GM21619 (cell line): ENCODE data around the gene SLC7A4.
"Not testable (repeated sequence)": the region's sequence is repeated elsewhere in the genome, so short reads cannot be mapped to it uniquely, and the experiment has no call there.

Source experiments
- ATAC-seq: cut with Tn5 transposase; IDR thresholded peaks from one replicate; pipeline ENCODE4 v1.9.1; 2021; ENCODE audit not compliant: unreplicated experiment

SLC7A4 gene, protein sequence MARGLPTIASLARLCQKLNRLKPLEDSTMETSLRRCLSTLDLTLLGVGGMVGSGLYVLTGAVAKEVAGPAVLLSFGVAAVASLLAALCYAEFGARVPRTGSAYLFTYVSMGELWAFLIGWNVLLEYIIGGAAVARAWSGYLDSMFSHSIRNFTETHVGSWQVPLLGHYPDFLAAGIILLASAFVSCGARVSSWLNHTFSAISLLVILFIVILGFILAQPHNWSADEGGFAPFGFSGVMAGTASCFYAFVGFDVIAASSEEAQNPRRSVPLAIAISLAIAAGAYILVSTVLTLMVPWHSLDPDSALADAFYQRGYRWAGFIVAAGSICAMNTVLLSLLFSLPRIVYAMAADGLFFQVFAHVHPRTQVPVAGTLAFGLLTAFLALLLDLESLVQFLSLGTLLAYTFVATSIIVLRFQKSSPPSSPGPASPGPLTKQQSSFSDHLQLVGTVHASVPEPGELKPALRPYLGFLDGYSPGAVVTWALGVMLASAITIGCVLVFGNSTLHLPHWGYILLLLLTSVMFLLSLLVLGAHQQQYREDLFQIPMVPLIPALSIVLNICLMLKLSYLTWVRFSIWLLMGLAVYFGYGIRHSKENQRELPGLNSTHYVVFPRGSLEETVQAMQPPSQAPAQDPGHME

DNA sequence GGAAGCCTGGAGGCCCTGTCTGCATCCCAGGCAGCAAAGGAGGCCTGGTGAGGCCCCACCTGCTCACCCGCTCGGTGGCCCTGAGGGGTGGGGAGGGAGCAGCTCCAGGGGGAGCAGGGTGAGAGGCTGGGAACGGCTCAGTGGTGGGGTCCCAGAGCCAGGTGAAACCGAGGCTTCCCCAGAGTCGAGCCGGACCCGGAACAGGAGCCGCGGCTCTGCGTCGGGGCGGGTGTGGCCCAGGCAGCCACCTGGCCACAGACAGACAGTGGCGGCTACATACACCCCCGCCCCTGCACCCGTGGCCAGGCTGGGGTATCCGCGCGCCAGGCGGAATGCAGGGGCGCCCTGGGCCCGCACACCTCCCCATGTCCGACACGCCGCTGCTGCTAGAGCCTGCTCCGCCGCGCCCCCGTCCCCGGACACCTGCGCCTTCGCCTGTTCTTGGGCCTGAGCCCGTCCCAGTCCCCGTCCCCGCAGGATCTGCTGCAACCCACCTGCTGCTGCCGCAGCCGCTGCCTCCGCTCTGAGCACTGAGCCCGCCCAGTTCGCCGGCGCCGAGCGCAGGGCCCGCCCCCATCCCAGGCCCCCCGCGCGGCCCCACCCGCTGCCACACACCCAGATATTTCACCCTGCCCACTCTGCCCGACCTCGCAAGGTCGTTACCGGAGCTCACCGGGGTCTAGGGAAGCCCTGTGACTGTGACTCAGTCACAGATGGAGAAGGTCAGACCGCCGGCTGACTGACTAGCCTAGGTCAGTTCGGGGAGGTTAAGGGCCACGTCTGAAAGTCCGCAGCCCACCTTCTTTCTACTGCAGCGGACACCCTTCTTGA, at the start of gene SLC7A4:
Gene SLC7A4, minus strand, starts transcription at position 525 of the 831 bp plus-strand sequence. CDS start 749 bp downstream, outside the sequence.
- ATAC-seq, result no peak

DNA sequence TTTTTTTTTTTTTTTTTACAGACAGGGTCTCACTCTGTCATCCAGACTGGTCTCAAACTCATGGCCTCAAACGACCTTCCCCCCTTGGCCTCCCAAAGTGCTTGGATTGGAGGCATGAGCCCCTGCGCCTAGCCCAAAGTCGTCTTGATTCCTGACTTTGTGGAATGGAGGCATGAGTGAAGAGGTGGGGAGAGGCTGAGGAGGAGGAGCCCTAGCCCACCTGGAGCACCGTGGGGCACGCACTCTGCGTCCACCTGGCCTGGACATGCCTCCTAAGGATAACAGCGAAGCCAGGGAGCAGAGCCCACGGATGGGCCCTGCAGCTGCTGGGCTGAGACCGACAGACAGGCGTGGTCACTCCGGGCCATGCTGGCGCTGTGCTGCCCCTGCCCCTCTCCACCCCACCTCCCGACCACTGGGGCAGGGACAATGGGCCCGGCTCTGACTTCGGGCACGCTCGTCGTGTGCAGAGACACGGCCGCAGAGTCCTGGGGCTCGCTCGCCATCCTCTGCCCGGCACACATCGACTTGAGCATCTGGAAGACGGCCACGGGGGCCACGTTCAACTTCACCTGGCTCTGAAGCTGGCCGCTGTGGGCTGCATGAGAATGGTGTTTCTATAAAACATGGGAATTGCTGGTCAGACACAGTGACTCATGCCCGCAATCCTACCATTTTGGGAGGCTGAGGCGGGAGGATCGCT, 48.2 kb upstream of the SLC7A4 start:
- ATAC-seq, result no peak

DNA sequence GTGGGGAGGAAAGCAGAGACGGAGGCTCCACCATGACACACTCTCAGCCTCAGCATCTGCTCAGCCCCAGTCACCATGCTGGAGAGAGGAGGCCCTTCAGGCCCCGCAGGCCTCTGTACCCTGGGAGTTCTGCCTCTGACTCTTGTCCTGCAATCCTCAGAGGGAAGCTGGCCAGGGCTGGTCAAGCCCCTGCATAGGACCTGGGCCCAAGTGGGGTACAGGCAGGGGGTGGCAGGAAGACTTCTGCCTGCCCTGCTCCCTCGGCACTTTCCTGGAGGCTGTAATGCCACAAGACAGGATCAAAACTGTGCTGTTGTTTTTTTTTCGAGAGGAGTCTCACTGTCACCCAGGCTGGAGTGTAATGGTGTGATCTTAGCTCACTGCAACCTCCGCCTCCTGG, 47.1 kb upstream of the SLC7A4 start:
- no peak for ATAC-seq

DNA sequence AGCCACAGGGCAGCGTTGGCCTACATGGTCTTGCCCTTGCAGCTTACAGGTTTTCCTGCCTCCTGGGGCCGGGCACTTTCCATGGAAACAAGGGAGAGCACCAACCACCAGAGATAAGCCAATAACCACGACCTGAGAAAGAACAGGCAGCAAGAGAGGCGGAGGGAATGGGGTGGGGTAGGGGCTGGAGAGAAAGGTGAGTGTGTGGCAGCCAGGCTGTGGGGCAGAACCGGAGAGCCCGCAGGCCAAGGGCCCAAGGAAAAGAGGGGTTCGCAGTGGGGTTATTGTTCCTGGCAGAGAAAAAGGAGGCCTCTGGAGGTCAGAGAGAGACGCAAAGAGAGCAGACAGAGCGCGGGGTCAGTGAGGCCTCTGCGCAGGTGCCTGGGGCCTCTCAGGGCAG, 46.6 kb upstream of the SLC7A4 start:
- no peak for ATAC-seq

DNA sequence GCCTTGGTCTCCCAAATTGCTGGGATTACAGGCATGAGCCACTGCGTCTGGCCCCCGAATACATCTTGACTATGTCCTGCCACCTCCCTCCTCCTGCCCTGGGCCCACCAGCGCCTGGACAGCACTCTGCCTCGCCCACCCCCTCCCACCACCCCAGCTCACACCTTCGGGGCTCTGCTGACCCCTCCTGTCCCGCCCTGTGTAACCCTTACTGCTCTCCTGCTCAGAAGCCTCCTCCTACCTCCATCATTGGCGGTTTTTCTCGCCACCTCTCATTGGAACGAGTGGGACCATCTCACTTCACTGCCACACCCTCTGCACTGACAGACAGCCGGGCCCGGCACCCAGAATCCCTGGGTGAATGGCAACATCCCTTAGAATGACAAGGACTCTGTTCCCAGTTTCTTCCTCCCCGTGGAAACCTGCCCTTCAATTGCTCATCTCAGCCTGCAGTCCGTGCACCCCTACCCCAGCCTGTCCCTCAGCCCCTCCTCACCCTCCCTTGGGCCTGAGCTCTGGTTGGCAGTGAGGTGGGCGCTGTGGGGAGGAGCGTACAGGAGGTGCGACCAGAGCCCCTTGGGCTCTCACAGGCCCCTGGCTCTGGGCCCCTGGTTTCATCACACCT, 45.6 kb upstream of the SLC7A4 start:
- ATAC-seq, result no peak

DNA sequence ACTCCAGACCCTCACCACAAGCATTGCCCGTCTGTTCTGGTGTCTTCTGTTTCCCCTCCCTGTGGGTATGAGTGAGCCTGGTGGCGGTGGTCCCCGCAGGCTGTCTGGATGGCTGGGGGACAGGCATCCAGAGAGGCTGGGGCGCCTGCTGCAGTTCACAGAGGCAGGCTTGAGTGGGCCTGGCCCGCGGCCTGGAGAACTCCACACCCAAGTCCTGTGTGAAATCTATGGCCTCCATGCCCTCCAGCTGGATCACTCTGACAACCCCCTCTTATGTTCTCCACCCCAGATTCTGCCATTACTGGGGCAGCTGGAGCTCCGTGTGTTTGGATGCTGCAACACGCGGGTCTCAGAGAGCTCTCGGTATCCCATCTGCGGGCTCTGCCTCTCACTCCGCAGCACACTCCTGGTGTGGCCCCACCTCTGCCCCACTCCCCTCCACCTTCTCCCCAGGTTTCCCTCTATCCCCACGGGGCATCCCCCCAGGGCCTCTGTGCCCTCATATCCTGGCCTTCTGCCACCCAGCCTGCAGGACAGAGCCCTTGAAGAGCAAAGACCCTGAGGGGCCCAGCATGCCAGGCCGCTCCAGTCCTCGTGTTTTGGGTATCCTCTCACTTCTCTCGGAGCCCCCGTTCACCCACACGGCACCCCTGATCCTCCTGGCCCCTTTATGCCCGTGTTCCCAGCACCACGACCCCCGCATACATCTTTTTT, 44.7 kb upstream of the SLC7A4 start:
- no peak for ATAC-seq

DNA sequence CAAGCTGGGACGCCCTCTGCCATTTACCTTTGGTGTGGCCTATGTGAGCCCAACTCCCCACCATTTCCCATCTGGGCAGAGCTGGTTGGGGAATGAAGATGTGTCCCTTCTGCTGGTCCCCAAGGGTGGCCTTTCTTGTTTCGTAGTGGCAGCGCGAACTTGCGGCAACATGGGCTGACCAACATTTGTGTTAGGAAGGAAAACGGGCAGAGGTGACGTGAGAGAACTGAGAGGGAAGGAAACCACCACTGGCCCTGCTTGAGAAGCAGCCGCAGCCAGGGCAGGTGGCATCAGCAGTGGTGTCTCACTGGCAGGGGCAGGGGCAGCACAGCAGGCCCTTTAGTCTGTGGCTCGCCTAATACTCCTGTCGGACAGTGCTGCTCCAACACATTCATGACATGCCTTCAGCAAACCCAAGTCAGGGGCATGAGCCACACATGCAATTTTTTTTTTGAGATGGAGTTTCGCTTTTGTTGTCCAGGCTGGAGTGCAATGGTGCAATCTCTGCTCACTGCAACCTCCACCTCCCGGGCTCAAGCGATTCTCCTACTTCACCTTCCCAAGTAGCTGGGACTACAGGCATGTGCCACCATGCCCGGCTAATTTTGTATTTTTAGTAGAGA, 43.3 kb upstream of the SLC7A4 start:
- ATAC-seq, result no peak

DNA sequence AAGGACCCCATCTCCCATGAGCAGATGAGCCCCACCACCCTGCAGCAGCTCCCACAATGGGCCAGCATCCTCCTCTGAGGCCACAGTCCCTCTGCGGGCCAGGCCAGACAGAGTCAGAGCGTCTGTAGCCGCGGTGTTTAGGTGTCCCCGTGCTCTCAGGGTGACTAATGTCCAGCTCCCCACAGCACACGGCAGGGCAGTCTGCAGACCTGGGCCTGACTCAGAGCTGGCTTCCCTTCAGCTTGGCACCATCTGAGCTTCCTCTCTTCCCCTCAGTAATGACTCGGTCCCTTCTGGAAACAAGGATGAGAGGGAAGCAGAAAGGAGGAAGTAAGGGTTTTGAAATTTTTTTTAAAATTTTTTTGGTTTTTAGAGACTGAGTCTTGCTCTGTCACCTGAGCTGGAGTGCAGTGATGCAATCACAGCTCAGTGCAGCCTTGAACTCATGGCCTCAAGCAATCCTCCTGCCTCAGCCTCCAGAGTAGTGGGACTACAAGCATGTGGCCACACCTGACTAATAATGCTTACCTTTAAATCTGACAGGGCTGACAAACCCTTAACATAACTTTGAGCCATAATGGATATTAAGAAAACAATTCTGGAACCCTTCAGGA, 41.8 kb upstream of the SLC7A4 start:
- no peak for ATAC-seq

DNA sequence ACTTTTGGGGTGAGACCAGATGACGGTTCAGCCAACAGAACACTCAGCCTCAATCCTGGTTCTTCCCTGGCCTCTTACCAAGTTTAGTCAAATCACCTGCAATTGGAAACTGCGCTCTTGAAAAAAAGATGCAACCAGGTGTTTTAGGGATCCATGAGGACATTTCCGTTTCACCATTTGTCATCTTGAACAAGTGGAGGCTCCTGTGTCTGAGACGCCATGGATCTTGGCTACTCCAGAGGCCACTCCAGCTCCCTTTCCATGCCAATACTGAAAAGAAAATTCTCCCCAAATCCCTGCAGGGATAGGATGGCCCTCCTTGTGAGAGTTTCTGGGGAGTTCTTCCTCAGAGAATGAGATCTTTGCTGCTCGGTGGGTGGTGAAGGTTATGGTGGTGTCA, 41.1 kb upstream of the SLC7A4 start:
- ATAC-seq, result no peak

DNA sequence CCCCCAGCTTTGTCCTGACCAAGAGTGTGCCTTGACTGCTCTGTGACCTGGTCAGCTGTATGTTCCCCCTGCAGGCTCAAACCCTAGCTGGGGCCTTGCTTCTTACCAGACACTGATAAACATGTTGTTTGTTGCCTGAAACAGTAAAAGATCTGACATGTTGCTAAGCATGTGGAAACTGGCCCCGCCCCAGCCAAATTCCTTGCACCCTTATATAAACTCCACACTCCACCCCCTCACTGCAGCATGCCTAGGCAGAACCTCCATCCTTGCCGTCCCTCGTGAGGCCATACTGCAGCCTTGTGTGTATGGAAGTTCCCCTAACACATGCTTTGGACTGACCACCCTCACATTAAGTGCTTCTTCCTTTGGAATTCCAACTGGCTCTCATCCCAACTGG, 40.7 kb upstream of the SLC7A4 start:
- ATAC-seq, result no peak

DNA sequence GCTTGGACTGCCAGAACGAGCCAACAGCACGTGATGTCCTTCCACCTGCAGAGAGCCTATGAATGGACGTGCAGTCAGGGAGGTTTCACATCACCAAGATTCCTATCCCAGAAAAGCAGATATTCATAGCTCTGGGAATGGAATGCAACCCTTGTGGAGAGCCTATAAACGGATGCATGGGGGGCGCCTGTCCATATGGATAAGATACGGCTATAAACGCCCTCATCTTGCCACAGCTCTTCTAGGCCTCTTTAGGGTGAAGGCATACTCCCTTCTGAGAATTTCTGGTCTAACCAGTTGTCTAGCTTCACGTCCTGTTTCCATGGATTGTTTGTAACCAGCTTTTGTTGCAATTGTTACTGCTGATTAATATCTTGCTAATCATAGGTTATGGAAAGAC, 39.4 kb upstream of the SLC7A4 start:
- not testable (repeated sequence) for ATAC-seq

DNA sequence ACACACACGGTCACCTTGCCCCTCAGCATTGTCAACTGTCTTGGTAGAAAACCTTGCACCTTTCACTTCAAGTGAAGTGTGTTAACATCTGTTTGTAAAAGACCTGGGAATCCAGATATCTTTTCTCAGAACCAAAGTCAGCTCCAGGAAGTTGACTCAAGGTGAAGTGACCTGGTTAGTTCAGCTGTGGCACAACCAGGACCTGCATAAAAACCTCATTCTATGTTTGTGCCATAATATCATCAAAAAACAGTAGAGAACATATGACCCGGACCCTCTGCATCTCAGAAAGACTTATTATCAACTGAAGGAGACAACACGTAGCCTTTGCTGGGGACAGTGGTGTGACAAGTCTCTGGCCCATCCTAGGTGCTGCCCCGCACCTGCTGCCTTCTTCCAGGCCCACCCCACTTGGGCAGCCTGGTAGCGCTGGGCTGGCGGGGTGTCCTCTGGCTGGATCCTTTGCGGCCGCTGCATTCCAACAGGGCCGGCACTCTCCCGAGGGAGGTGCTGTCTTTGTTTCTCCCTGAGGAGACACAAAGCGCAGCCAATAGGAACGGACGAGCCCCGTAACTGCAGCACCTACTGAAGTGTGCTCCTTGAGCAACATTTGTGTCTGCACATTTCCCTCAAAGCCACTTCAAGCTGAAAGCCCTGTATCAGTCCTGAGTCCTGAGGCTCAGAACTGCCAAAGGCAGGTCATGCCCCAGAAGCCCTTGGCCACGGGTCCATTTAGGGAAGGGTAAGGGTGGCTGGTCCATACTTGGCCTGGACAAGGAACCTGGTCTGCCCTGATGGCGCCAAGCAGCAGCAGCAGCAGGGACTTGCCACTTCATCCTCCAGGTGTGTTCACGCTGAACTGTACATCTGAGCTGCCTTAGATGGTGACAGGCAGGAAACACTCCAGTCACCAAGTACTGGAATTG, 38.6 kb upstream of the SLC7A4 start:
- no peak for ATAC-seq

DNA sequence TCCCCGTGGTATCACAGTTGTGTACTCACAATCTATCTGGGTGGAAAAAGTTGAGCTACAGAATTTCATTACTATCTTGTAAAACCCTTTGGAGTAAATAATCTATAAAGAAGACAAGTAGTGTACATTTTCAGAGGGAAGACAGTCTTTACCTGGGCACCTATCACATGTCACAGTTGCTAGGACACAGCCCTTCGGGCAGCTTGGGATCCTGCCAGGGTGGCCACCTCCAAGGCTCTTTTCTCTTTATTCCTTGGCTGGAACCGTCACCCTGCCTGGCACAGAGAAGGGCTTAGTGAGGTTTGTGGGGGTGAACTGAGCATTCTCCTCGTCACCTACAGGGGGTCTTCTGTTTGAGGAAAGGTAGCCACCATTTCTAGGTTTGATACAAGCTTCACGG, 37.0 kb upstream of the SLC7A4 start:
- ATAC-seq, result no peak

DNA sequence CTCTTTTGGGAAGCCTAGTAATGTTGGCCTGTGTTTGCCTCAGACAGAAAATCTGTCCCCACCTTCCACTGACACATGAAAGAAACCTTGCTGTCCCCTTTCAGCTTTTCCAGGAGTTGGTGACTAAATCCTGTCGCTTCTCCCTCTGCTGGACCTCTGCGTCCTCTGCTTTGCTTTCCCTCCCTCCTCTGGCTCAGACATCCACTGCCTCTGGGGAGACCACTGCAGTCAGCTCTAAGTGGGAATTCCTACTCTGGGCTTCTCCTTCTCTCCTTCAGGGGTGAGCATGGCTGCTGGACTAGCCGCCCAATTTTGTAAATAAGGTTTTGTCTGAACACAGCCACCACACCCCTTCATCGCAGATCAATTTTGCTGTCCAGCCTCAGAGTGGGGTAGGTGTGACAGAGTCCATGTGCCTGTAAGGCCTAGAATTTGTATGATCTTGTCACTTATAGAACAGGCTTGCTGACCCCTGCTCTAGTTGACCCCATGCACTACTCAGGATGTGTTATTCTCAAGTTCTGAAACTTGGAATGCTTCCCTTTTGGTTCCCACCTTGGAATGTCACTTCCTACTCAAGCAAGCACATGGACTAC, 36.4 kb upstream of the SLC7A4 start:
- ATAC-seq, result no peak

DNA sequence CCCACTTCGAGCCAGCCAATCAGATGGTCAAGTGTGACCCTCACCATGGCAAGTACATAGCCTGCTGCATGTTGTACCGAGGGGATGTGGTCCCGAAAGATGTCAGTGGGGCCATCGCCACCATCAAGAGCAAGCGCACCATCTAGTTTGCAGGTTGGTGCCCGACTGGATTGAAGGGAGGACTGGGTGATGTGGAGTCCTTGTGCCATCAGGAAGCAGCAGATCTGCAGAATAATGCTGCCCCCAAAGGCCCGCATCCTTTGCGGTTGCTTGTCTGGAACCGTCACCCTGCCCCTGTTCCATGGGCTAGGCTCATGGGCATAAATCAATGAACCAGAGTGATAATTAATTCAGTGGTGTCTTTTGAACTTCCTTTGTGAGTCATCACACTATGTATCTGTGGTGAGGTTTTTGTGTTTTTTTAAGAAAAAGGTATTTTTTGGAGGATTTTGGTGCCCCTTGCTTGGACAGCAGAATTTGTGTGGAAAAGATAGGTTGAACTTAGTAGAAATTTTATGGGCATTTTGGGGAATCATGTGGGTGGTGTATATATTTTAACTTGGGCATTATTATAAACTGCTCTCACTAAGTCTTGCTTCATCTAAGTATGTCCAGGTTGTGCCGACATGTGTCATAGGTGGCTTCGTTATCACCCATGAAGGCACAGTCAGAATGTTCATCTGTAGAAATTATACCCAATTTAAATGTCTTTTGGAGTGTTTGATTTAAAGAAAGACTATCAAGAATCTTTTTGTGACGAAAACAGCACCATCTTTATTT, 35.7 kb upstream of the SLC7A4 start:
- ATAC-seq, result no peak

DNA sequence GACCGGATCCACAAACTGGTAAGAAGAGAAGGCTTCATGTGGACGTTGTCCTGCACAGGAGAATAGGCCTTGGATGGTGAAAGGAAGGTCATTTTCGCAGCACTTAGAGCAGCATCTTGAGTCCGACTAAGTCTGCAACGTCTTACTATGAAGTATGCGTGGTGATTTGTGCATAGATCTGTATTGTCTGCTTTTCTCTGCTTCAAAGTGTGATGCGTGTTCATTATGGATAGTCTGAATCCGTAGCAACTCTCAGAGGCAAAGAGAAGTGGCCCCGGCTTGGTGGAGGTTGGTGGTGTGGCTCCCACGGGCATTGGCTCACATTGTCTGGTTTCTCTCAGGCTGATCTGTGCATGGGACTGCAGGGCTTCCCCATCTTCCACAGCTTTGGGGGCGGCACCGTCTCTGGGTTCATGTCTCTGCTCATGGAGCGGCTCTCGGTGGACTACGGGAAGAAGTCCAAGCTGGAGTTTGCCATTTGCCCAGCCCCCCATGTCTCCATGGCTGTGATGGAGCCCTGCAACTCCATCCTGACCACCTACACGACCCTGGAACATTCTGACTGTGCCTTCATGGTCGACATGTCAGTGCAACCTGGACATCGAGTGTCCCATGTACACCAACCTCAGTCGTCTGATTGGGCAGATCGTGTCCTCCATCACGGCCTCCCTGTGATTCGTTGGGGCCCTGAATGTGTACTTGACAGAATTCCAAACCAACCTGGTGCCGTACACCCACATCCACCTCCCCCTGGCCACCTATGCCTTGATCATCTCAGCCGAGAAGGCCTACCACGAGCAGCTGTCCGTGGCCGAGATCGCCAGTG, 34.9 kb upstream of the SLC7A4 start:
- ATAC-seq, result no peak
